ENCODE data around the gene ELOA. TPM values are rescaled to one million over a fixed set of nuclear protein-coding genes. Genes with fewer than 3 reads are reported as not detected.
"Not testable (repeated sequence)": the region's sequence is repeated elsewhere in the genome, so short reads cannot be mapped to it uniquely, and the experiment has no call there.

Gene ELOA
- total RNA-seq, 1 experiment from 2014 or later: 57.1 TPM

GRCh38 chr1:23736437-23737134 lies 6.7 kb upstream of the ELOA start:
- no peak for DNase-seq (ENCODE audit: low read depth)

GRCh38 chr1:23741609-23742008 lies 1.7 kb upstream of the ELOA start:
- DNase-seq (ENCODE audit: low read depth): no peak

GRCh38 chr1:23742670-23743286 lies 493 bp upstream of the ELOA start:
- DNase-seq (ENCODE audit: low read depth): no peak

- DNase-seq (ENCODE audit: low read depth): peak; percentile 41
Observed at GRCh38 chr1:23745515-23745914, 2.2 kb downstream of the ELOA start.

GRCh38 chr1:23748016-23748415 lies 4.7 kb downstream of the ELOA start:
- no peak for DNase-seq (ENCODE audit: low read depth)

- peak; percentile 66 for DNase-seq (ENCODE audit: low read depth)
Observed at GRCh38 chr1:23751050-23751814, 8.0 kb downstream of the ELOA start.

- DNase-seq (ENCODE audit: low read depth): no peak
Observed at GRCh38 chr1:23751815-23752200, 8.5 kb downstream of the ELOA start.

- DNase-seq (ENCODE audit: low read depth): no peak
Observed at GRCh38 chr1:23752909-23753308, 9.6 kb downstream of the ELOA start.

- peak; percentile 73 for DNase-seq (ENCODE audit: low read depth)
Observed at GRCh38 chr1:23756676-23757075, 13.4 kb downstream of the ELOA start.

GRCh38 chr1:23757812-23758211 lies 14.5 kb downstream of the ELOA start:
- no peak for DNase-seq (ENCODE audit: low read depth)

- no peak for DNase-seq (ENCODE audit: low read depth)
Observed at GRCh38 chr1:23759277-23759676, 16.0 kb downstream of the ELOA start.

- DNase-seq (ENCODE audit: low read depth): no peak
Observed at GRCh38 chr1:23763041-23763577, 19.8 kb downstream of the ELOA start.

- no peak for DNase-seq (ENCODE audit: low read depth)
Observed at GRCh38 chr1:23768733-23769132, 25.5 kb downstream of the ELOA start.

- DNase-seq (ENCODE audit: low read depth): peak; percentile 72
Observed at GRCh38 chr1:23772049-23772853, 29.0 kb downstream of the ELOA start.

GRCh38 chr1:23772854-23773242 lies 29.6 kb downstream of the ELOA start:
- no peak for DNase-seq (ENCODE audit: low read depth)

GRCh38 chr1:23774174-23774880 lies 31.1 kb downstream of the ELOA start:
- DNase-seq (ENCODE audit: low read depth): no peak

GRCh38 chr1:23776217-23776616 lies 32.9 kb downstream of the ELOA start:
- no peak for DNase-seq (ENCODE audit: low read depth)

GRCh38 chr1:23777979-23778814 lies 34.9 kb downstream of the ELOA start, which contains the start of gene PITHD1:
Gene PITHD1, plus strand, starts transcription at chr1:23778418. Its CDS starts 98 bp downstream, at chr1:23778516.
- DNase-seq (ENCODE audit: low read depth): peak; percentile 70

GRCh38 chr1:23779826-23780371 lies 36.6 kb downstream of the ELOA start:
- DNase-seq (ENCODE audit: low read depth): peak; percentile 66

- DNase-seq (ENCODE audit: low read depth): not testable (repeated sequence)
Observed at GRCh38 chr1:23783141-23783540, 39.9 kb downstream of the ELOA start.

Data from LHCN-M2 (cell line).